GM12878 (cell line): ENCODE data around the gene MXD1. TPM values are rescaled to one million over a fixed set of nuclear protein-coding genes. Genes with fewer than 3 reads are reported as not detected.

Experiments used
- ATAC-seq: fragments of 200-7000 bp; cut with Tn5 transposase; 3 replicates; pipeline ENCODE4 v1.9.1; 2020; ENCODE audit warnings: mild to moderate bottlenecking, moderate library complexity
- BruUV-seq: library from RNA; stranded (reverse); fragments of 400-500 nt; replicated peaks from 2 replicates; lab custom pipeline; 2021; lab: Mats Ljungman, UMichigan
- CTCF ChIA-PET: fragments of 300-600 bp; sonication (Branson Sonifier 250); formaldehyde crosslinking; extraction: SDS; loops from one replicate; lab custom pipeline; 2021; ENCODE audit warnings: inconsistent platforms; lab: Yijun Ruan, JAX
- POLR2A ChIA-PET: fragments of 350-600 bp; formaldehyde crosslinking; extraction: SDS; loops from one replicate; lab custom pipeline; 2021; ENCODE audit warnings: inconsistent platforms; lab: Charles Lee
- RAD21 ChIA-PET: fragments of 300-600 bp; sonication (Branson Sonifier 250); formaldehyde crosslinking; loops from one replicate; lab custom pipeline; 2023; ENCODE audit warnings: antibody characterized with exemption; ENCODE audit not compliant: unreplicated experiment; lab: Charles Lee
- SMC1A ChIA-PET: fragments of 300-600 bp; sonication (Branson Sonifier 250); formaldehyde crosslinking; loops from one replicate; lab custom pipeline; 2023; ENCODE audit not compliant: unreplicated experiment, uncharacterized antibody; lab: Charles Lee
- DNase-seq: peaks from one replicate; pipeline ENCODE4 v3.0.0-alpha.2; 2011; ENCODE audit warnings: low read depth, low spot score
- FAIRE-seq: peaks from 3 replicates; lab custom pipeline; 2011; peaks lifted over from hg19 to GRCh38; lab: Jason Lieb, UNC
- H2AFZ ChIP-seq: 2 replicates; pipeline ENCODE4 v1.6.0; 2011; ENCODE audit warnings: low read depth, low read length, control low read depth; ENCODE audit not compliant: control insufficient read depth
- H3K27ac ChIP-seq: 2 replicates; pipeline ENCODE4 v1.5.1; 2011; ENCODE audit warnings: control low read depth; ENCODE audit not compliant: control insufficient read depth, insufficient read depth
- H3K27me3 ChIP-seq, 2 experiments: replicated peaks in 1 of 2; 2 replicates each; pipeline versions ENCODE4 v1.6.0 to v1.6.1; 2011; ENCODE audit warnings: low read length in 1 of 2; ENCODE audit not compliant: control insufficient read depth in 2 of 2, insufficient read depth in 2 of 2
- H3K36me3 ChIP-seq, 2 experiments: 2 replicates each; pipeline ENCODE4 v1.5.1; 2011; ENCODE audit warnings: low read length in 1 of 2; ENCODE audit not compliant: control insufficient read depth in 2 of 2, insufficient read depth in 2 of 2
- H3K4me1 ChIP-seq: 2 replicates; pipeline ENCODE4 v1.6.1; 2011; ENCODE audit warnings: mild to moderate bottlenecking, low read length, moderate library complexity, mixed read lengths; ENCODE audit not compliant: control insufficient read depth, insufficient read depth
- H3K4me2 ChIP-seq: 2 replicates; pipeline ENCODE4 v1.6.0; 2011; ENCODE audit warnings: control low read depth; ENCODE audit not compliant: control insufficient read depth, insufficient read depth
- H3K4me3 ChIP-seq: fragments of 200-600 bp; sonication (generic); 2 replicates; pipeline ENCODE4 v1.5.1; 2016
- H3K79me2 ChIP-seq: 2 replicates; pipeline ENCODE4 v1.6.0; 2011; ENCODE audit warnings: low read length; ENCODE audit not compliant: control insufficient read depth, insufficient read depth
- H3K9ac ChIP-seq: 2 replicates; pipeline ENCODE4 v1.8.0; 2011; ENCODE audit warnings: low read length, control low read depth, mixed read lengths; ENCODE audit not compliant: control insufficient read depth, insufficient read depth
- H3K9me3 ChIP-seq: replicated peaks from 3 replicates; pipeline ENCODE4 v1.5.1; 2011; ENCODE audit warnings: mild to moderate bottlenecking, low read length; ENCODE audit not compliant: control insufficient read depth, insufficient read depth
- H4K20me1 ChIP-seq: 2 replicates; pipeline ENCODE4 v1.6.0; 2011; ENCODE audit not compliant: control insufficient read depth, insufficient read depth
- CBFB ChIP-seq: IDR thresholded peaks from 2 replicates; pipeline ENCODE4 v1.6.1; 2016; ENCODE audit warnings: antibody characterized with exemption, low read depth
- IKZF2 ChIP-seq, 2 experiments: fragments of 450-650 bp; IDR thresholded peaks; 2 replicates each; pipeline ENCODE4 v1.6.1; 2017; ENCODE audit warnings: mild to moderate bottlenecking in 2 of 2, moderate library complexity in 2 of 2
- IRF4 ChIP-seq: IDR thresholded peaks from 2 replicates; pipeline ENCODE4 v1.6.1; 2011; ENCODE audit warnings: low read depth, low read length
- KDM1A ChIP-seq: fragments of 200-600 bp; sonication (generic); IDR thresholded peaks from 2 replicates; pipeline ENCODE4 v1.6.1; 2016; ENCODE audit warnings: borderline replicate concordance
- MTA3 ChIP-seq: IDR thresholded peaks from 2 replicates; pipeline ENCODE4 v1.6.1; 2012; ENCODE audit warnings: low read length, inconsistent platforms, borderline replicate concordance
- NR2C1 ChIP-seq: fragments of 450-650 bp; IDR thresholded peaks from 2 replicates; pipeline ENCODE4 v1.6.1; 2017; ENCODE audit warnings: antibody characterized with exemption, mild to moderate bottlenecking, moderate library complexity
- NRF1 ChIP-seq: conservative IDR thresholded peaks from 2 replicates; pipeline ENCODE4 v1.6.1; 2011; ENCODE audit warnings: mild to moderate bottlenecking, low read depth, low read length, improper control_type of control experiment
- POLR2A ChIP-seq: IDR thresholded peaks from 2 replicates; pipeline ENCODE4 v1.6.1; 2011; ENCODE audit warnings: low read depth, mild to moderate bottlenecking, low read length
- SMARCA5 ChIP-seq: fragments of 450-650 bp; IDR thresholded peaks from 2 replicates; pipeline ENCODE4 v1.6.1; 2017; ENCODE audit warnings: mild to moderate bottlenecking
- SUPT20H ChIP-seq: IDR thresholded peaks from 2 replicates; pipeline ENCODE4 v1.6.1; 2011; ENCODE audit warnings: low read depth, mild to moderate bottlenecking, low read length, moderate library complexity, borderline replicate concordance; ENCODE audit not compliant: control insufficient read depth
- SUZ12 ChIP-seq: fragments of 200-600 bp; sonication (generic); IDR thresholded peaks from one replicate; pipeline ENCODE4 v1.6.1; 2018; ENCODE audit warnings: antibody characterized with exemption, mild to moderate bottlenecking; ENCODE audit not compliant: unreplicated experiment
- WGBS: methylation state at CpG from one replicate; pipeline ENCODE4 v1.1.6; 2016; ENCODE audit warnings: low lambda C conversion rate; ENCODE audit not compliant: insufficient replicate concordance, insufficient coverage; ENCODE audit errors: missing lambda C conversion rate; 5-methylcytosine and 5-hydroxymethylcytosine counted together
- in situ Hi-C: fragments of 300-500 bp; cut with MboI; formaldehyde crosslinking; loops from 9 replicates; pipeline ENCODE4 v1.14.3; 2018; ENCODE audit warnings: mixed read lengths
- intact Hi-C: fragments of 100-400 bp; cut with micrococcal nuclease; formaldehyde crosslinking; loops from one replicate; pipeline ENCODE4 v1.14.2; 2022; ENCODE audit not compliant: unreplicated experiment
- polyA plus RNA-seq, 11 experiments: library from polyadenylated mRNA; depleted of rRNA in 4 of 11; unstranded in 6 of 11; stranded (reverse) in 5 of 11; fragments of >200 nt; fragmentation: Nextera tagmentation in 4 of 11; fragmentation: Illumina TruSeq in 1 of 11; extraction: Ambion mirVana in 4 of 11; extraction: Trizol in 1 of 11; gene quantifications; 1 replicate in 1 of 11; 2 replicates in 10 of 11; pipeline versions ENCODE4 v1.2.1 to v1.2.3, GENCODE V29; 2011 to 2016; ENCODE audit warnings: inconsistent platforms in 2 of 11, missing spikeins in 2 of 11, low read depth in 1 of 11
- total RNA-seq, 4 experiments: library from RNA; depleted of rRNA in 3 of 4; stranded (reverse); fragments of >200 nt in 3 of 4; fragmentation: Illumina TruSeq in 1 of 4; extraction: Trizol in 1 of 4; gene quantifications; 2 replicates each; pipeline versions ENCODE4 v1.2.1 to v1.2.3, GENCODE V29; 2013 to 2021
- TF ChIP-seq, protein P1 (sequence below): fragments of 450-650 bp; IDR thresholded peaks from 2 replicates; pipeline ENCODE4 v1.6.1; 2017; ENCODE audit warnings: low read depth, mild to moderate bottlenecking, moderate library complexity
- TF ChIP-seq, protein P2 (sequence below): fragments of 450-650 bp; IDR thresholded peaks from 2 replicates; pipeline ENCODE4 v1.6.1; 2016; ENCODE audit warnings: mild to moderate bottlenecking

Gene MXD1
- total and polyA plus RNA-seq, 10 of the 15 experiments (the other 5 are each of a cell fraction or from before 2014, with no cell fraction given), result 2.2 to 10.2 (median 3.3) TPM

DNA sequence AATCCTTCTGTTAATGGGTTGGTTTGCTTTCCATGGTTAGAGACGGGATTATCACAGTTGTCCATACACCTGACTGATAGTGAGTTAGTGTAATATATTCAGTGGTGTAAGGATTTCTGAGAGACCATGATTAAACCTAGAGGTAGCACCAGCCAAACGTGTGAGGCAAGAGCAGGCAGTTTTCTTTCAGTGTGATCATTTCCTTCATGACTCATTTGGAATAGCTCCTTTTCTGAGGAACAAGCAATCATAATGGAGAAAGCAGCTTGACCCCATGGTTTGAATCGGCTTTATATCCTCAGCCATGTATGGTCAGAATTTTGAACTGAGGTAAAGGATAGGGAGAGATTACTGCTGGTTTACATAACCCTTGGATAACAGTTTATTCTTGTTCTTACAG is 2.9 kb downstream of the MXD1 start:
- WGBS, result 91% methylated on average over 3 of the region's 3 CpGs
- no TSS peak for BruUV-seq
- no peaks in the 10 kb centered on the region for H4K20me1 ChIP-seq
- ChIA-PET RAD21 (interaction anchor here (0.6 to 1.5 kb wide), 3 partner anchors 151 to 386 kb away, joined by 3 to 9 read pairs (median 3); no protein-coding TSS in a partner anchor), CTCF (interaction anchor here (1.0 to 1.4 kb wide), 4 partner anchors 153 to 225 kb away, joined by 3 to 5 read pairs (median 5); no protein-coding TSS in a partner anchor)
- no peak overlapping the region for H3K9ac ChIP-seq
- 0 out of 4 replicates have a peak, but pooled peaks cover 0 to 7% of the 10 kb centered on the region in 2 experiments for H3K36me3 ChIP-seq
- no peak overlapping the region for H2AFZ ChIP-seq
- no peaks in the 10 kb centered on the region for H3K9me3 ChIP-seq
- intact Hi-C loops (loop anchor here (10.0 kb wide), 1 partner anchor 697 kb away; no protein-coding TSS in a partner anchor), in situ Hi-C loops (loop anchor here (5.0 kb wide), 1 partner anchor 154 kb away; no protein-coding TSS in a partner anchor)
- peaks cover 5% of the 10 kb centered on the region; the same call in 1 of the 2 replicates for H3K4me1 ChIP-seq
- DNase-seq, result no peak
- H3K4me3 ChIP-seq, result no peak overlapping the region
- H3K4me2 ChIP-seq, result peak overlapping the region; percentile 45
- no peaks in the 10 kb centered on the region for H3K27me3 ChIP-seq
- no peak overlapping the region for H3K27ac ChIP-seq
- no peak for TF ChIP-seq CBFB
- TF ChIP-seq, all 136 proteins: peak for 0
- no peak for ATAC-seq
- SMC1A ChIA-PET, result interaction anchor here (1.0 to 8.9 kb wide), 8 partner anchors 16 to 376 kb away, joined by 3 to 126 read pairs (median 3); partner anchors contain the start of gene SNRPG
- peaks cover 8% of the 10 kb centered on the region for H3K79me2 ChIP-seq
- no peak for FAIRE-seq
- POLR2A ChIA-PET, result interaction anchor here (0.8 to 6.2 kb wide), 5 partner anchors 153 to 273 kb away, joined by 3 to 75 read pairs (median 3); partner anchors contain the start of gene C2orf42

DNA sequence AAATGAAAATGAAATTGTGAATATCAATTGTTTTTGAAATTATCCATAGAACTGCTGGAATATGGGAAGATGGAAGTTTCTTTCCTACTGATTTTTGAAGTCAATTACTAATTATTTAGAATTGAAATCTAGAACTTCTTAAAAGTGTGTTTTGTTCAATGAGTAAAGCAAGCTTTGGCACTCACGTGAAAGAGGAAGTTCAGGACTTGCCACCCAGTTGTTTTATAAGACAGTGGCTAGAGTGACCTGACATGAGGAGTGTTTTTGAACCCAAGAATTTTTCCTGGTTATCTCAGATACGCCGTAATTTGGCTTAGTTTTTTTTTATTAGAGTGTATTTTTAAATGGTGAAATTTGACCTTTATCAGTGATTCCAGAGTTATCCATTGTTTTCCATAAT is 3.5 kb downstream of the MXD1 start:
- ChIA-PET POLR2A (interaction anchor here (0.8 to 6.2 kb wide), 4 partner anchors 152 to 215 kb away, joined by 3 to 75 read pairs (median 4); no protein-coding TSS in a partner anchor), SMC1A (interaction anchor here (1.0 to 8.9 kb wide), 8 partner anchors 16 to 375 kb away, joined by 3 to 126 read pairs (median 3); partner anchors contain the start of gene SNRPG), CTCF (interaction anchor here (1.0 to 1.4 kb wide), 4 partner anchors 152 to 224 kb away, joined by 3 to 5 read pairs (median 5); no protein-coding TSS in a partner anchor), RAD21 (interaction anchor here (1.5 kb wide), 2 partner anchors 151 to 225 kb away, joined by 3 to 9 read pairs; no protein-coding TSS in a partner anchor)
- no peak for FAIRE-seq
- Histone ChIP-seq H2AFZ (no peak overlapping the region), H3K4me2 (no peak overlapping the region), H3K79me2 (peaks cover 5% of the 10 kb centered on the region), H3K9me3 (no peaks in the 10 kb centered on the region), H3K4me3 (no peak overlapping the region), H3K9ac (no peak overlapping the region), H3K27me3 (no peaks in the 10 kb centered on the region), H3K4me1 (peaks cover 5% of the 10 kb centered on the region; the same call in 1 of the 2 replicates), H4K20me1 (no peaks in the 10 kb centered on the region), H3K27ac (no peak overlapping the region), H3K36me3 (0 out of 4 replicates have a peak, but pooled peaks cover 0 to 7% of the 10 kb centered on the region in 2 experiments)
- in situ Hi-C loops (loop anchor here (5.0 kb wide), 1 partner anchor 154 kb away; no protein-coding TSS in a partner anchor), intact Hi-C loops (loop anchor here (10.0 kb wide), 1 partner anchor 696 kb away; no protein-coding TSS in a partner anchor)
- no peak for ATAC-seq
- BruUV-seq, result no TSS peak
- WGBS, result 3% methylated on average over 3 of the region's 3 CpGs
- no peak for DNase-seq
- TF ChIP-seq SUPT20H, result no peak
- TF ChIP-seq IRF4, result no peak
- TF ChIP-seq SUZ12, result no peak
- no peak for TF ChIP-seq SMARCA5
- no peak for TF ChIP-seq KDM1A
- no peak for TF ChIP-seq NR2C1
- TF ChIP-seq, protein P1, sequence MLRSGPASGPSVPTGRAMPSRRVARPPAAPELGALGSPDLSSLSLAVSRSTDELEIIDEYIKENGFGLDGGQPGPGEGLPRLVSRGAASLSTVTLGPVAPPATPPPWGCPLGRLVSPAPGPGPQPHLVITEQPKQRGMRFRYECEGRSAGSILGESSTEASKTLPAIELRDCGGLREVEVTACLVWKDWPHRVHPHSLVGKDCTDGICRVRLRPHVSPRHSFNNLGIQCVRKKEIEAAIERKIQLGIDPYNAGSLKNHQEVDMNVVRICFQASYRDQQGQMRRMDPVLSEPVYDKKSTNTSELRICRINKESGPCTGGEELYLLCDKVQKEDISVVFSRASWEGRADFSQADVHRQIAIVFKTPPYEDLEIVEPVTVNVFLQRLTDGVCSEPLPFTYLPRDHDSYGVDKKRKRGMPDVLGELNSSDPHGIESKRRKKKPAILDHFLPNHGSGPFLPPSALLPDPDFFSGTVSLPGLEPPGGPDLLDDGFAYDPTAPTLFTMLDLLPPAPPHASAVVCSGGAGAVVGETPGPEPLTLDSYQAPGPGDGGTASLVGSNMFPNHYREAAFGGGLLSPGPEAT, result 0 out of 2 replicates have a peak, but pooled peaks have one; percentile 18
- TF ChIP-seq IKZF2 (IDR thresholded peaks at IDR 0.05), result 0 out of 4 replicates have a peak, but pooled peaks of 1 of the 2 experiments have one; percentile 20
- TF ChIP-seq MTA3, result no peak
- TF ChIP-seq, protein P2, sequence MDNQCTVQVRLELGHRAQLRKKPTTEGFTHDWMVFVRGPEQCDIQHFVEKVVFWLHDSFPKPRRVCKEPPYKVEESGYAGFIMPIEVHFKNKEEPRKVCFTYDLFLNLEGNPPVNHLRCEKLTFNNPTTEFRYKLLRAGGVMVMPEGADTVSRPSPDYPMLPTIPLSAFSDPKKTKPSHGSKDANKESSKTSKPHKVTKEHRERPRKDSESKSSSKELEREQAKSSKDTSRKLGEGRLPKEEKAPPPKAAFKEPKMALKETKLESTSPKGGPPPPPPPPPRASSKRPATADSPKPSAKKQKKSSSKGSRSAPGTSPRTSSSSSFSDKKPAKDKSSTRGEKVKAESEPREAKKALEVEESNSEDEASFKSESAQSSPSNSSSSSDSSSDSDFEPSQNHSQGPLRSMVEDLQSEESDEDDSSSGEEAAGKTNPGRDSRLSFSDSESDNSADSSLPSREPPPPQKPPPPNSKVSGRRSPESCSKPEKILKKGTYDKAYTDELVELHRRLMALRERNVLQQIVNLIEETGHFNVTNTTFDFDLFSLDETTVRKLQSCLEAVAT, result no peak
- TF ChIP-seq POLR2A, result no peak
- no peak for TF ChIP-seq NRF1
